ENCODE measurements around the gene CCN5. TPM values are rescaled to one million over a fixed set of nuclear protein-coding genes. Genes with fewer than 3 reads are reported as not detected.

The CCN5 gene
- total RNA-seq, 1 donor from 2014 or later, result 42.3 TPM

DNA sequence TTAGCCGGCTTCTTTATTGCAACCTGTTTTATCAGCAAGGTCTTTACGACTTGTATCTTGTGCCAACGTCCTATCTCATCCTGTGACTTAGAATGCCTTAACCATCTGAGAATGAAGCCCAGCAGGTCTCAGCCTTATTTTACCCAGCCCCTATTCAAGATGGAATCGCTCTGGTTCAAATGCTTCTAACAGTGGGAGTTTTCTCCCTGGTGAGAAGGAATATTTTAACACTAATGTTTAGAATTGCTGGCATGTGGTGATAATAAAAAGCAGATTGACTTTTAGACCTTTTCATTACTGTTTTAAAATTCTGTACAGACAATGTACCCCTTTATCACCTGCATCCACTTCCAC lies 20.6 kb downstream of the CCN5 start:
- Histone ChIP-seq H3K9me3 (no peaks in the 10 kb centered on the region), H3K27me3 (ENCODE audit: low read depth) (no peaks in the 10 kb centered on the region), H3K4me3 (no peak overlapping the region), H3K4me1 (no peaks in the 10 kb centered on the region), H3K27ac (no peak overlapping the region), H3K36me3 (no peaks in the 10 kb centered on the region)
- no peak for DNase-seq
- TF ChIP-seq, protein P1, sequence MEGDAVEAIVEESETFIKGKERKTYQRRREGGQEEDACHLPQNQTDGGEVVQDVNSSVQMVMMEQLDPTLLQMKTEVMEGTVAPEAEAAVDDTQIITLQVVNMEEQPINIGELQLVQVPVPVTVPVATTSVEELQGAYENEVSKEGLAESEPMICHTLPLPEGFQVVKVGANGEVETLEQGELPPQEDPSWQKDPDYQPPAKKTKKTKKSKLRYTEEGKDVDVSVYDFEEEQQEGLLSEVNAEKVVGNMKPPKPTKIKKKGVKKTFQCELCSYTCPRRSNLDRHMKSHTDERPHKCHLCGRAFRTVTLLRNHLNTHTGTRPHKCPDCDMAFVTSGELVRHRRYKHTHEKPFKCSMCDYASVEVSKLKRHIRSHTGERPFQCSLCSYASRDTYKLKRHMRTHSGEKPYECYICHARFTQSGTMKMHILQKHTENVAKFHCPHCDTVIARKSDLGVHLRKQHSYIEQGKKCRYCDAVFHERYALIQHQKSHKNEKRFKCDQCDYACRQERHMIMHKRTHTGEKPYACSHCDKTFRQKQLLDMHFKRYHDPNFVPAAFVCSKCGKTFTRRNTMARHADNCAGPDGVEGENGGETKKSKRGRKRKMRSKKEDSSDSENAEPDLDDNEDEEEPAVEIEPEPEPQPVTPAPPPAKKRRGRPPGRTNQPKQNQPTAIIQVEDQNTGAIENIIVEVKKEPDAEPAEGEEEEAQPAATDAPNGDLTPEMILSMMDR (IDR thresholded peaks at IDR 0.05), result no peak
- no peak for ATAC-seq
- intact Hi-C loops (cut with DNase I), result no loop called here

DNA sequence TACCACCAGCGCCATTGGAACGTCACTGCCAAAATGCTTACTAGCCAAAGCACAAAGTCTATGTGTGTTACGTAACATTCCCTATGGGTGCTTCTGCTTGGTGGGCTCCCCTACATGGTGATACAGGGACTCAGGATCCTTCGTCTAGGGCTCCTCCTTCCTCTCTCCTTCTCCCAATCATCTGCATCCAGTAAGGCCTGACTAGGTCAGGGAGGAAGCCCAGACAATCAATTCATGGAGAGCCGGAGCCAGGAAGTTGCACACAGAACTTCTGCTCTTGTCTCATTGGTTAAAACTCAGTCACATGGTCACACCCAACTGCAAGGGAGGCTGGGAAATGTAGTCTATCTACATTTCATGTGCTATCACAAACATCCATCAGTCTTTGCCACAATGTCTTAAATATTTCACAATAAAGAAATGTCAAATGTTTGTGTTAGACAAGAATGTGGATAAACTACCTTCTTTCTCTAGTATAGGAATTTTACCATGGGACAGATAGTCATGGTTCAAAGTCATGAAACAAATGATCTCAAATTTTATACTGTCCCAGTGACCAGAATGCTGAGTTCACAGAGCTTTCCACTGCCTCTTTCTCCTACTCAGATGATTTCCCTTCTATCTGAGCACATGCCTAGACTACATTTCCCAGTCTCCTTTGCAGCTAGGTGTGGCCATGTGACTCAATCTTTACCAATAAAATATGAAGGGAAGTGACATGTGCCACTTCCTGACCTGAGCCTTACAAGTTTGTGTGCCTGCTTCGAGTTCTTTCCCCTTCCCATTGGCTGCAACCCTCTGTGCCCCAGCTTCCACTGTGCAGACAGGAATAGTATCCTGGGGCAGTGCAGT lies 21.2 kb downstream of the CCN5 start:
- Histone ChIP-seq H3K4me3 (no peak overlapping the region), H3K4me1 (no peaks in the 10 kb centered on the region), H3K27me3 (ENCODE audit: low read depth) (no peaks in the 10 kb centered on the region), H3K36me3 (no peaks in the 10 kb centered on the region), H3K9me3 (no peaks in the 10 kb centered on the region), H3K27ac (no peak overlapping the region)
- intact Hi-C loops (cut with DNase I), result no loop called here
- ATAC-seq, result peak; percentile 83
- no peak for DNase-seq
- TF ChIP-seq, protein P1 (IDR thresholded peaks at IDR 0.05), result no peak

DNA sequence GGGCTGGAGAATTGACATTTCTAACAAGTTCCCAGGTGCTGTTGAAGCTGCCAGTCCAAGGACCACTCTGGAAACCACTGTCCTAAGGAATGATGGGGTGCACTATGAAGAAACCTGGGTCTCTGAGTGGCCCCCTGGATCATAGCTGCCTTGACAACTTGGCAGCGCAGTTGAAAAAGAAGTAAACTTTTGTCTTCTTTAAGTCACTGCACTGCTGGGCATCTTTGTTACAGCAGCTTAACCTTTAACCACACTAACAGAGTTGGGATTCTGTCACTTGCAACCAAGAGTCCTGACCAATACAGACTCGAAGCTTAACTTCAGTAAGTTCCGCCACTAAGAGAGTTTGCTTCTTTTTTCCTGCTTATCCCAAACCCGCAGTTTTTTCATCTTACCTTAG lies 21.9 kb downstream of the CCN5 start:
- H3K27ac ChIP-seq, result no peak overlapping the region
- no peak overlapping the region for H3K4me3 ChIP-seq
- ATAC-seq (no peak), DNase-seq (no peak)
- no peaks in the 10 kb centered on the region for H3K4me1 ChIP-seq
- TF ChIP-seq, protein P1 (IDR thresholded peaks at IDR 0.05), result no peak
- intact Hi-C loops (cut with DNase I), result no loop called here
- H3K27me3 ChIP-seq (ENCODE audit: low read depth), result no peaks in the 10 kb centered on the region
- H3K9me3 ChIP-seq, result no peaks in the 10 kb centered on the region
- H3K36me3 ChIP-seq, result no peaks in the 10 kb centered on the region

DNA sequence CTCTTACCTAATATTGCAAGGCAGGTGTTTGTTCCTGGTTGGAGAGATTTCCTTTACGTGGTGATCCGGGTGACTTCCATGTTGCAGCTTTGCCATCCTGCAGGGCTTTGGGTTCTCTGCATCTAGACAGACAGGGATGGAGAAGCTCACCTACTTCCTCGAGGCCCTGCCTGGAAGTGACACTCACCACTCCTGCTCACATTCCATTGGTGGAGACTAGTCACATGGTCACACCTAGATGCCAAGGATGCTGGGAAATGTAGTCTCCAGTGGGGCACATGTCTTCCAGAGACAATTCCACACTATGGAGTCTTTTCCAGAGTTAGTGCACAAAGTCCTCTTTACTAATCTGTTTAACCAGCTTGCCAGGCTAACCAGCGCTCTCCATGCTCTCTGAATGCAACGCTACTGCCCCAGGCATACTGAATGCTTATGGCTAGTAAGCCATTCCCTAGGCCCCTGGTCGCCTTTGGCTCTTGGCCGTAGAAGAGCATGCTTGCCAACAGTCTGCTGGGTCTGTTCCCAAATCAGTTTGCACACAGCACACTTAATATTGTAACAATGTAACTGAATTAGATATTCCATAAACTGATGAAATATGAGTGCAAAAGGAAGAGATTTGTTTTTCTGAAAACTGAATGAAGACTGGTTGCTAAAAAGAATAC lies 23.8 kb downstream of the CCN5 start:
- Histone ChIP-seq H3K4me3 (no peak overlapping the region), H3K4me1 (no peaks in the 10 kb centered on the region), H3K36me3 (no peaks in the 10 kb centered on the region), H3K27ac (no peak overlapping the region), H3K27me3 (ENCODE audit: low read depth) (no peaks in the 10 kb centered on the region), H3K9me3 (no peaks in the 10 kb centered on the region)
- TF ChIP-seq, protein P1 (IDR thresholded peaks at IDR 0.05), result no peak
- DNase-seq (no peak), ATAC-seq (peak; percentile 60 to 71)
- intact Hi-C loops (cut with DNase I), result no loop called here

DNA sequence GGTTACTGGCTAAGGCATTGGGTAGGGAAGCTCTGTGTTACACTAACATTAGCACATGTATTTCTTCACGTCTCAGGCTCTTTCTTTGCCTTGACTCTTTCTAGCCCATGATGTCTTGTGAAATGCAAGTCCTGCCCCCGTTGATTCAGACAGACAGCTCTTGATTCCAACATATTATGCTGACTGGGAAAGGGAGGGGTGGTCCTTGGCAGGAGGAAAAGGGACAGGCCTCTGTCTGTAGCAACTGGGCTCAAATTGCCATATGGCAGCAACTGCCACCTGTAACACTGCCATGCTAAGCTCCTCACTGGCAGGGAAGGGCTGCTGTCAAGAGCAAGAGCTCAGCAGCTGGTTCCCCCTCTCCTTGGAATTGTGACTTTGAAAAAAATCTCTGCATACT lies 24.8 kb downstream of the CCN5 start:
- ATAC-seq, result no peak
- Histone ChIP-seq H3K4me1 (no peaks in the 10 kb centered on the region), H3K9me3 (no peaks in the 10 kb centered on the region), H3K27me3 (ENCODE audit: low read depth) (no peaks in the 10 kb centered on the region), H3K27ac (no peak overlapping the region), H3K4me3 (no peak overlapping the region), H3K36me3 (no peaks in the 10 kb centered on the region)
- TF ChIP-seq, protein P1 (IDR thresholded peaks at IDR 0.05), result no peak
- intact Hi-C loops (cut with DNase I), result loop anchor here (10.0 kb wide), 1 partner anchor 125 kb away; no protein-coding TSS in a partner anchor
- DNase-seq, result no peak

All from lower lobe of right lung (tissue), 2 donors.